Neuronal stem cell (in vitro differentiated cells): ENCODE measurements around the gene GPATCH2L.
A peak's percentile ranks its signal among the peaks of the same experiment; 100 is the strongest.

Experiments used
- DNase-seq: peaks from one replicate; pipeline ENCODE4 v3.0.0-alpha.2; 2013; ENCODE audit warnings: low spot score
- H2AFZ ChIP-seq: one replicate; pipeline ENCODE4 v1.6.1; 2013; ENCODE audit warnings: mild to moderate bottlenecking, low read length, inconsistent platforms
- H2AK5ac ChIP-seq: 2 replicates; pipeline ENCODE4 v1.6.1; 2013; ENCODE audit warnings: low read depth, mild to moderate bottlenecking, inconsistent platforms, low read length, moderate library complexity, mixed read lengths
- H2BK120ac ChIP-seq: 2 replicates; pipeline ENCODE4 v1.6.1; 2013; ENCODE audit warnings: low read depth, mild to moderate bottlenecking, inconsistent platforms, low read length, moderate library complexity, mixed read lengths
- H2BK12ac ChIP-seq: one replicate; pipeline ENCODE4 v1.6.1; 2013; ENCODE audit warnings: low read length, inconsistent platforms
- H2BK15ac ChIP-seq: 2 replicates; pipeline ENCODE4 v1.6.1; 2013; ENCODE audit warnings: mild to moderate bottlenecking, low read length, inconsistent platforms, mixed read lengths
- H2BK5ac ChIP-seq: one replicate; pipeline ENCODE4 v1.6.1; 2013; ENCODE audit warnings: inconsistent platforms, mild to moderate bottlenecking, low read length, moderate library complexity
- H3K14ac ChIP-seq: one replicate; pipeline ENCODE4 v1.6.1; 2013; ENCODE audit warnings: low read length, inconsistent platforms
- H3K18ac ChIP-seq: 2 replicates; pipeline ENCODE4 v1.6.1; 2013; ENCODE audit warnings: low read length, inconsistent platforms
- H3K23ac ChIP-seq: 2 replicates; pipeline ENCODE4 v1.6.1; 2013; ENCODE audit warnings: low read depth, mild to moderate bottlenecking, mixed read lengths, low read length, inconsistent platforms; ENCODE audit not compliant: poor library complexity
- H3K27ac ChIP-seq: replicated peaks from 3 replicates; pipeline ENCODE4 v1.5.1; 2013; ENCODE audit warnings: low read length, inconsistent platforms
- H3K27me3 ChIP-seq, 3 experiments: 2 replicates each; pipeline ENCODE4 v1.6.1; 2013; ENCODE audit warnings: low read length in 3 of 3, mild to moderate bottlenecking in 2 of 3, inconsistent platforms in 1 of 3, low read depth in 1 of 3, mixed read lengths in 1 of 3, moderate library complexity in 1 of 3; ENCODE audit not compliant: control insufficient read depth in 3 of 3, insufficient read depth in 3 of 3
- H3K36me3 ChIP-seq, 2 donors: replicated peaks in 1 of 2; 2 replicates each; pipeline ENCODE4 v1.6.1; 2013; ENCODE audit warnings: low read length in 2 of 2; ENCODE audit not compliant: control insufficient read depth in 2 of 2, insufficient read depth in 2 of 2
- H3K4ac ChIP-seq: 2 replicates; pipeline ENCODE4 v1.6.1; 2013; ENCODE audit warnings: inconsistent platforms, mild to moderate bottlenecking, low read length, moderate library complexity
- H3K4me1 ChIP-seq, 2 donors: 1 replicate in 1 of 2; 2 replicates in 1 of 2; pipeline ENCODE4 v1.6.1; 2013; ENCODE audit warnings: low read length in 2 of 2, low read depth in 1 of 2; ENCODE audit not compliant: control insufficient read depth in 2 of 2, insufficient read depth in 1 of 2
- H3K4me2 ChIP-seq: one replicate; pipeline ENCODE4 v1.6.1; 2013; ENCODE audit warnings: mild to moderate bottlenecking, low read length, inconsistent platforms; ENCODE audit not compliant: insufficient read depth, poor library complexity, severe bottlenecking
- H3K4me3 ChIP-seq, 2 donors: 2 replicates each; pipeline ENCODE4 v1.5.1; 2013; ENCODE audit warnings: low read length in 2 of 2, mild to moderate bottlenecking in 2 of 2, inconsistent platforms in 1 of 2, moderate library complexity in 1 of 2
- H3K79me1 ChIP-seq: one replicate; pipeline ENCODE4 v1.6.1; 2013; ENCODE audit warnings: low read depth, mild to moderate bottlenecking, inconsistent platforms, low read length, moderate library complexity
- H3K9ac ChIP-seq: one replicate; pipeline ENCODE4 v1.6.1; 2013; ENCODE audit warnings: mild to moderate bottlenecking, low read depth, low read length, inconsistent platforms; ENCODE audit not compliant: poor library complexity
- H3K9me3 ChIP-seq, 2 donors: replicated peaks in 1 of 2; 2 replicates each; pipeline versions ENCODE3 to v1.6.1; 2013; ENCODE audit warnings: low read length in 2 of 2, mild to moderate bottlenecking in 2 of 2, inconsistent platforms in 1 of 2, low read depth in 1 of 2, mixed read lengths in 1 of 2, moderate library complexity in 1 of 2; ENCODE audit not compliant: control insufficient read depth in 2 of 2, insufficient read depth in 1 of 2
- H4K8ac ChIP-seq: one replicate; pipeline ENCODE4 v1.6.1; 2013; ENCODE audit warnings: low read depth, mild to moderate bottlenecking, inconsistent platforms, low read length, moderate library complexity
- H4K91ac ChIP-seq: one replicate; pipeline ENCODE4 v1.6.1; 2013; ENCODE audit warnings: low read length, low read depth, mild to moderate bottlenecking, inconsistent platforms; ENCODE audit not compliant: poor library complexity
- WGBS, 2 donors: extraction: QIAGEN DNeasy Blood & Tissue Kit; methylation state at CpG; one replicate each; pipeline ENCODE4 v1.1.7; 2013; ENCODE audit warnings: missing lambda C conversion rate in 2 of 2, mixed read lengths in 1 of 2; ENCODE audit not compliant: insufficient read length in 2 of 2, insufficient replicate concordance in 1 of 2; ENCODE audit errors: extremely low coverage in 2 of 2; 5-methylcytosine and 5-hydroxymethylcytosine counted together

GPATCH2L gene

DNA sequence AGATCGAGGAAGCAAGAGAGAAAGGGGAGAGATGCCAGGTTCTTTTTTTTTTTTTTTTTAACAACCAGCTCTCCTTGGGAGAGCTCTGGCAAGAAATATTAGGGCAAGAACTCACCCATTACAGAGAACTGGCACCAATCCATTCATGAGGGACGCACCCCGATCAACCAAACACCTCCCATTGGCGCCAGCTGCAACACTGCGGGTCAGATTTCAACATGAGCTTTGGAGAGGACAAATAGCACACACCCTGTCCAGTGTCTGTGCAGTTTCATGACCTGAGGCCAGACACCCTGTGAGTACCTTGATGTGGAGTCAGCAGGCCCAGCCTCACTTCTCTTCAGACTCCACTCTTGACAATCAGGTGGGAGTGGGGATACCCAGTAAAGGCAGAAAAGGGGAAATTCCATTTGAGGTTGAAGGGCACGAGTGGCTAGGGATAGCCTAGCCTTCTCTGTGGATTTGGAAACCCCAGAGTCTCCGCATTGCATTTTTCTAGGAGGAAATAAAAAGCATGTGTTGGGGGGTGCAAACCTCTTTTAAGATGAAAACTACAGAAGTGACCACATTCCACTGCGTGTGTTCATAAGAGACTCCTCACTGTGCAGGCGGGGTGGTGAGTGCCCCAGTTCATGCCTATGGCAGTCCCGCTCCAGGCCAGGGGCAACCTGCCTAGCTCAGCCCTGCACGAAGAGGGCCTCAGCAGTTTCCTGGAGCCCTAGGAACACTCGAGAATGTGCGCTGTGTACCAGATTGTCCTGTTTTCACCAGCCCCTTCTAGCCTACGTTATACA lies 42.4 kb upstream of the GPATCH2L start:
- Histone ChIP-seq H3K36me3 (no peaks in the 10 kb centered on the region), H3K9me3 (no peaks in the 10 kb centered on the region), H3K4me3 (no peak overlapping the region), H3K9ac (no peak overlapping the region), H3K18ac (no peak overlapping the region), H2BK120ac (no peak overlapping the region), H2AFZ (no peak overlapping the region), H3K27ac (no peak overlapping the region), H2AK5ac (no peak overlapping the region), H3K4ac (no peak overlapping the region), H2BK12ac (no peak overlapping the region), H3K4me2 (no peak overlapping the region), H3K23ac (no peak overlapping the region), H3K79me1 (no peaks in the 10 kb centered on the region), H3K14ac (no peak overlapping the region), H4K91ac (no peak overlapping the region), H2BK15ac (no peak overlapping the region), H3K4me1 (peaks cover 3 to 13% of the 10 kb centered on the region in 2 donors), H3K27me3 (peaks cover 0 to 8% (median 0%) of the 10 kb centered on the region in 3 experiments), H4K8ac (no peak overlapping the region), H2BK5ac (no peak overlapping the region)
- DNase-seq: no peak
- no CpG with 5 or more reads among the region's 14 CpGs for WGBS, 2 donors

- no peaks in the 10 kb centered on the region for H3K36me3 ChIP-seq
- H3K9me3 ChIP-seq: no peaks in the 10 kb centered on the region
- H4K91ac ChIP-seq: peak overlapping the region; percentile 41
- H3K14ac ChIP-seq: no peak overlapping the region
- H3K79me1 ChIP-seq: no peaks in the 10 kb centered on the region
- H2BK15ac ChIP-seq: peak overlapping the region; percentile 96
- peak overlapping the region; percentile 22 for H3K23ac ChIP-seq
- no peak overlapping the region for H3K27ac ChIP-seq
- H3K4ac ChIP-seq: no peak overlapping the region
- WGBS, 2 donors: no CpG with 5 or more reads among the region's 22 CpGs
- H3K4me1 ChIP-seq: peaks cover 5 to 11% of the 10 kb centered on the region in 2 donors
- peak overlapping the region; percentile 89 for H3K18ac ChIP-seq
- peak overlapping the region; percentile 86 for H2BK12ac ChIP-seq
- H3K4me3 ChIP-seq: no peak overlapping the region
- H3K27me3 ChIP-seq: peaks cover 0 to 28% (median 0%) of the 10 kb centered on the region in 3 experiments
- peak overlapping the region; percentile 57 for H2AFZ ChIP-seq
- H2BK120ac ChIP-seq: no peak overlapping the region
- H2AK5ac ChIP-seq: peak overlapping the region; percentile 76
- peak; percentile 9 for DNase-seq
- H3K9ac ChIP-seq: peak overlapping the region; percentile 9
- no peak overlapping the region for H2BK5ac ChIP-seq
- H3K4me2 ChIP-seq: no peak overlapping the region
- no peak overlapping the region for H4K8ac ChIP-seq
Measured at GRCh38 chr14:76112889-76113624, 38.7 kb upstream of the GPATCH2L start.

- H3K14ac ChIP-seq: no peak overlapping the region
- no peak overlapping the region for H2BK12ac ChIP-seq
- no CpG with 5 or more reads among the region's 8 CpGs for WGBS, 2 donors
- no peak overlapping the region for H3K18ac ChIP-seq
- no peak overlapping the region for H2BK5ac ChIP-seq
- no peak overlapping the region for H3K27ac ChIP-seq
- no peaks in the 10 kb centered on the region for H3K9me3 ChIP-seq
- no peak overlapping the region for H2AK5ac ChIP-seq
- H2BK120ac ChIP-seq: no peak overlapping the region
- H3K4me3 ChIP-seq: no peak overlapping the region
- no peak overlapping the region for H3K4ac ChIP-seq
- no peak for DNase-seq
- no peak overlapping the region for H3K4me2 ChIP-seq
- no peak overlapping the region for H4K91ac ChIP-seq
- H3K36me3 ChIP-seq: no peaks in the 10 kb centered on the region
- no peaks in the 10 kb centered on the region for H3K79me1 ChIP-seq
- H3K23ac ChIP-seq: no peak overlapping the region
- no peak overlapping the region for H4K8ac ChIP-seq
- H3K27me3 ChIP-seq: peaks cover 0 to 28% (median 0%) of the 10 kb centered on the region in 3 experiments
- no peak overlapping the region for H3K9ac ChIP-seq
- no peak overlapping the region for H2BK15ac ChIP-seq
- peak overlapping the region; percentile 57 for H2AFZ ChIP-seq
- peaks cover 5 to 11% of the 10 kb centered on the region in 2 donors for H3K4me1 ChIP-seq
Measured at GRCh38 chr14:76113691-76114090, 38.0 kb upstream of the GPATCH2L start.

GRCh38 chr14:76115010-76115422 lies 36.7 kb upstream of the GPATCH2L start:
- H2AFZ ChIP-seq: no peak overlapping the region
- no peak overlapping the region for H2BK120ac ChIP-seq
- H3K79me1 ChIP-seq: no peaks in the 10 kb centered on the region
- no peaks in the 10 kb centered on the region for H3K9me3 ChIP-seq
- no peak overlapping the region for H3K4me2 ChIP-seq
- no peak overlapping the region for H2BK12ac ChIP-seq
- H2BK5ac ChIP-seq: peak overlapping the region; percentile 25
- no peak overlapping the region for H4K91ac ChIP-seq
- H3K9ac ChIP-seq: no peak overlapping the region
- peaks cover 5 to 11% of the 10 kb centered on the region in 2 donors for H3K4me1 ChIP-seq
- H3K27ac ChIP-seq: no peak overlapping the region
- DNase-seq: no peak
- H3K14ac ChIP-seq: no peak overlapping the region
- H3K4me3 ChIP-seq: no peak overlapping the region
- H4K8ac ChIP-seq: no peak overlapping the region
- no peaks in the 10 kb centered on the region for H3K36me3 ChIP-seq
- H3K27me3 ChIP-seq: peaks cover 0 to 28% (median 0%) of the 10 kb centered on the region in 3 experiments
- H3K18ac ChIP-seq: peak overlapping the region; percentile 32
- H2BK15ac ChIP-seq: no peak overlapping the region
- WGBS, 2 donors: no CpG with 5 or more reads among the region's 2 CpGs
- no peak overlapping the region for H3K23ac ChIP-seq
- no peak overlapping the region for H3K4ac ChIP-seq
- H2AK5ac ChIP-seq: no peak overlapping the region
